Measurements from ENCODE around the gene SRRM3.
A peak's percentile ranks its signal among the peaks of the same experiment; 100 is the strongest.
"Not testable (repeated sequence)": the region's sequence is repeated elsewhere in the genome, so short reads cannot be mapped to it uniquely, and the experiment has no call there.

Gene SRRM3

DNA sequence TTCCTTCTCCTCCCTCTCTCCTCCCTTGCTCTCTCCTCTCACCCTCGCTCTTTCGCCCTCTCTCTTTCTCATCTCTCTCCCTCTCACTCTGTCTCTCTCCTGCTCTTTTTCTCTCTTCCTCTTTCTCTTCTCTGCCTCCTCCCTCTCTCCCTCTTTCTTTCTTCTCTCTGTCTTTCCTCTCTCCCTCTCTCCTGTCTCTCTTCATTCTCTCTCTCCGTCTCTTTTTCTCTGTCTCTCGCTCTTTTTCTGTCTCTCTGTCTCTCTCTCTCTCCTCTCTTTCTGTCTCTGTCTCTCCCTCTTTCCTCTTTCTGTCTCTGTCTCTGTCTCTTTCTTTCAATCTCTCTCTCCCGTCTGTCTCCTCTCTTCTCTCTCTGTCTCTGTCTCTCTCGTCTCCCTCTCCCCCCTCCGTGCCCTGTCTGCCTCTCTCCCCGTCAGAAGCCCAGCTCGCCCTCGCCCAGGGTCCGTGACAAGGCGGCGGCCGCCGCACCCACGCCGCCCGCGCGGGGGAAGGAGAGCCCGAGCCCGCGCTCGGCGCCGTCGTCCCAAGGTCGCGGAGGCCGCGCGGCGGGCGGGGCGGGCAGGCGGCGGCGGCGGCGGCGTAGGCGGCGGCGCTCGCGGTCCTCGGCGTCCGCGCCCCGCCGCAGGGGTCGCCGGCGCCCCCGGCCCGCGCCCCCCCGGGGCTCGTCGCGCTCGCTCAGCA is 79.5 kb downstream of the SRRM3 start:
- intact Hi-C loops (cut with DNase I) = no loop called here
- DNase-seq = peak in 3 of 42 donors; percentile 15 to 53 (median 47)

DNA sequence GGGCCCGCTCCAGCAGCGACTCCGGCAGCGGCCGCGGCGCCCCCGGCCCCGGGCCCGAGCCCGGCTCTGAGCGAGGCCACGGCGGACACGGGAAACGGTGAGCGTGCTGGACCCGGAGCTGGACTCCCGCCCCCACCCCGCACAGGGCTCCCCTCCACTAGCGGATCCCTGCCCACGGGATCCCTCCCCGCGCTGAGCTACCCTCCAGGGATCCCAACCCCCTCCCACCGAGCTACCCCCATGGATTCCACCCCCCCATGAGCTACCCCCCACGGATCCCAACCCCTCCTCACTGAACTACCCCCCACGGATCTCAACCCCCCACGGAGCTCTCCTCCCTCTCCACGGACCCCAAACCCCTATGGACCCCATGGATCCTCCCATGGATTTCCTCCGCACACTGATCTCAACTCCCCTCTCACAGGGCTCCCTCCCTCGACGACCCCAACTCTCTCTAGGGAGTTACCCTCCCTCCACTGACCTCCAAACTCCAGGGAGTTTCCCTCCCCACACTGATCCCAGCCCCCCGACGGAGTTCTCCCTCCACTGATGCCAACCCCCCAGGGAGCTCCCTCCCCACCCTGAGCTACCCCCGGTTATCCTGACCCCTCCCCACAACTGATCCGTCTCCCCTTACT is 80.1 kb downstream of the SRRM3 start:
- DNase-seq = no peak
- intact Hi-C loops (cut with DNase I) = no loop called here

GRCh38 chr7:76282344-76283253 is 80.9 kb downstream of the SRRM3 start:
- DNase-seq = no peak
- intact Hi-C loops (cut with DNase I) = no loop called here

GRCh38 chr7:76283254-76284159 is 81.8 kb downstream of the SRRM3 start:
- DNase-seq = no peak
- intact Hi-C loops (cut with DNase I) = no loop called here

DNA sequence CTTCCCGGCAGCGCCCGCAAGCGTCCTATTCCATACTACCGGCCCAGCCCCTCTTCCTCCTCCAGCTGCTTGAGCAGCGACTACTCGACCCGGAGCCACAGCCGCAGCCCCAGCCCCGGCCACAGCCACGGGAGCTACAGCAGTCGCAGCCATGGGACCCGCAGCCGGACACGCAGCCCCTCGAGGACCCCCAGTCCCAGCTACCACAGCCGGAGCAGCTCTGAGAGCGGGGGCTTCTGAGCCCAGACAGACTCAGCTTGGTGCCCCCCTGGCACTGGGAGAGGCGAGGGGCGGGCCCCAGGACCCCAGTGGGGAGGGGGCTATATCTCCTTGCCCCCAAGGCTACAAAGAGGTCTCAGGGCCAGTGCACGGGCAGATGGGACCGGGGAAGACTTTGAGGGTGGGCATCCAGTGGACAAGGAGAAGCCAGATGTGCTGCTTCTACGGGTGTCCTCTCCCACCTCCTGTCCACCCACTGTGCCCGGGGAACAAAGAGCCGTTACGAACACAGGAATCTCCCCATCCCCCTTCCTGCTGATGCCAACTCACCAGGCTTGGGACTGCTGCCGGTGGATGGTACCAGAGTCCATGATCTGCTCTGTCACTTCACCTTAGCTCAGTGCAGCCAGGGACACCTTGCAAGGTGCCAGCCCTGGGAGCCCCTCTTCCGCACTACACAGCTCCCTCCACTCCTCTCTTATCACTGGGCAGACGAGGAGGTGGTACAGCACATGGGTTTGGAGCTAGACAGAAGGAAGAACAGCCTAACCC is 84.1 kb downstream of the SRRM3 start:
- intact Hi-C loops (cut with DNase I) = no loop called here
- no peak for DNase-seq

- intact Hi-C loops (cut with DNase I) = no loop called here
These were observed 85.2 kb downstream of the SRRM3 start for GRCh38 chr7:76286842-76287403.

DNA sequence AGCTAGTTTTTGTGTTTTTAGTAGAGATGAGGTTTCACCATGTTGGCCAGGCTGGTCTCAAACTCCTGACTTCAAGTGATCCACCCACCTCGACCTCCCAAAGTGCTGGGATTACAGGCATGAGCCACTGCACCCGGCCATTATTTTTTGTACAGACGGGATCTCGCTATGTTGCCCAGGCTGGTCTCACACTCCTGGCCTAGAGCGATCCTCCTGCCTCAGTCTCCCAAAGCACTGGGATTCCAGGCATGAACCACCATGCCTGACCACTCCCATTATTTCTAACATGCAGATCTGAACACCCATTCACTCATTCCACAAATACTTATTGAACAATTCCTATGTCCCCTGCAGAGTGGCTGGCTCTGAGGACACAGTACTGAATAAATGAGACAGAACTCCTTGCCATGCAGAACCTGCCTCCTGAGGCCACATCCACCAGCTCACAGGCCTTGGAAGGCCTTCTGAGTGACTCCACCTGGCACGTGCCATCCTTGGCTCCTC is 89.2 kb downstream of the SRRM3 start:
- peak in 1 of 42 donors; percentile 22 for DNase-seq
- intact Hi-C loops (cut with DNase I) = loop anchor here (1.0 to 2.0 kb wide), 2 partner anchors 23 to 70 kb away; no protein-coding TSS in a partner anchor

More at GRCh38 chr7:76286842-76287403, 85.2 kb downstream of the SRRM3 start:
- DNase-seq = no peak

GRCh38 chr7:76291351-76292212 is 89.9 kb downstream of the SRRM3 start:
- DNase-seq = peak; percentile 75 to 97 (median 93)

DNA sequence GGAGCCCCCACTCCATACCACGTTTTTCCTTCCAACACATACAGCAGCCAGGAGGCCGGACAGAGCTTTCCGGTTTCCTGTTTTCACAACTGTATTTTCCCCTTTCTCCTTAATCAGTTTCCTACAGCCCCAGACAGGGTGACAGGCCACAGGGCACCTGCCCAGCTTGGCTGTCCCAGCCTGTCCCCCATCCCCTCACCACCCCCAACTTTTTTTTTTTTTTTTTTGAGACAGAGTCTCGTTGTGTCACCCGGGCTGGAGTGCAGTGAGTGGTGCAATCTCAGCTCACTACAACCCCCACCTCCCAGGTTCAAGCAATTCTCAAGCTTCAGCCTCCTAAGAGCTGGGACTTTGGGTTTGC is 90.5 kb downstream of the SRRM3 start:
- intact Hi-C loops (cut with DNase I) = no loop called here
- peak in 4 of 42 donors; percentile 43 to 71 (median 50) for DNase-seq

More at GRCh38 chr7:76291351-76292212, 89.9 kb downstream of the SRRM3 start:
- intact Hi-C loops (cut with DNase I) = loop anchor here (1.0 to 2.0 kb wide), 2 partner anchors 23 to 69 kb away; no protein-coding TSS in a partner anchor

DNA sequence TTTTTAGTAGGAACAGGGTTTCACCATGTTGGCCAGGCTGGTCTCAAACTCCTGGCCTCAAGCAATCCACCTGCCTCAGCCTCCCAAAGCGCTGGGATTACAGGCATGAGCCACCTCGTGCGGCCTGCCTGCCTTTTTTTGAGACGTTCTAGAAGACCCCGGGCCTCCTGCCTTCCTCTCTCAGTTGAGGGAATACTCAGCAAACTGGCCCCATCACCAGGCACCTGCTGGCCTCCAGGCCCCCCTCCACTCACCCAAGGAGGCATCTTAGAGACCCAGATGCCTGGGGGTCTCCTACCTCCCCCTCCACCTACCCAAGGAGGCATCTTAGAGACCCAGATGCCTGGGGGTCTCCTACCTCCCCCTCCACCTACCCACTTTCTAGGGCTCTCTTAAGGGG is 91.2 kb downstream of the SRRM3 start:
- DNase-seq; intact Hi-C loops (cut with DNase I): not testable (repeated sequence)

DNA sequence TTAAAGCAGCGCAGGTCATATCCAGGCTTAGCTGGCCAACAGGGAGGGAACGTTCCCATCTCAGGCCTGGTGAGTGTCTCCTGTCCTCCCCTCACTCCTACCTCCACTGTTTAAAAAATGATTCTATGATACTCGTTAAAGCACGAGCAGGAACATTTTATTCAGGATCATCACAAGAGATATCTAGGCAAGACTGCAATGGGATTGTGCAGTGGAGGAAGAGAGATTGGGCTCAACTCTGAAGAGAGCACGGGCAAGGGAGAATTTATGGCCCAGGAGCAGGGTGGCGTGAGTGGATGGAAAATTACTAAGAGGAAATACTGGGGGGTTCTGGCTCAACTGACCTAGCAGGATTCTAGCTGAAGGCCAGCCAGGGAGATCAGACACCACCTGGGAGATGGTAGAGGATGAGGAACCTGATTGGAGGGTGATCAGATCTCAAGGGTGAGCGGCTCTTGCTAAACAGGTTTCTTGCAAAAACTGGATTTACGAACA is 91.8 kb downstream of the SRRM3 start:
- no peak for DNase-seq
- intact Hi-C loops (cut with DNase I) = no loop called here

DNA sequence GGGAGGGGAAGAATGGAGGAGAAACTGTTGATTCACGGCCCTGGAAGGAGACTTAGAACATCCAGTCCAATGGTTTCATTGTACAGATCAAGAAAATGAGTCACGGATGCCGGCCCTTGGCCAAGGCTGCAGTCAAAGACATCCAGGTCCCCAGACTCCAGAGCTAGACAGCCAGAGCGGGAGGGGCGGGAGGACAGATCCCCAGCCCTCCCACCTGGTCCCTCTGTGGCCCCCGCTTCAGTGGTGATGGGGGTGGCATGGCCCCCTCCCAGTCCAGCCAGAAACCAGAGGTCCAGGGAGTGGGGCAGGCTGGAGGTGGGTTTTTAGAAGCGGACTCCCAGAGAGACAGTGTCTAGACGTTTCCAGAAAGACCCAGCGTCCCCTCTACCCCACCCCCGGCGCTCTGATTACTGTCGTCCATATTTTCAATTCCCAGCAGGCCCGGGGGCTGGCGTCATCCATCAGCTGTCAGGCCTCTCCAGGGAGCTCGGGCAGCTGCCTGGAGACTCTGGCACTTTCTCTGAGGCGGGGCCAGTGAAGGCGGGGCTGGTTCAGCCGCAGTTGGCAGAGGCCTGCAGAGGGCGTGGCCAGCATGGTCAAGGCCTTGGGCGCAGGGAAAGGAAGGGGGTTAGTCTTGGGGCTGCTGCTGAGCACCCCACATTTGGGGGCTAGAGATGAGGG is 92.8 kb downstream of the SRRM3 start:
- DNase-seq = peak; percentile 85 to 98 (median 95)
- intact Hi-C loops (cut with DNase I) = no loop called here

- DNase-seq = peak in 23 of 42 donors; percentile 22 to 84 (median 51)
- intact Hi-C loops (cut with DNase I) = no loop called here
These were observed 95.3 kb downstream of the SRRM3 start for GRCh38 chr7:76296743-76297740.

GRCh38 chr7:76300166-76300731 is 98.6 kb downstream of the SRRM3 start:
- intact Hi-C loops (cut with DNase I) = no loop called here
- DNase-seq = no peak
